ENCODE measurements around the gene ZNF408. TPM values are rescaled to one million over a fixed set of nuclear protein-coding genes. Genes with fewer than 3 reads are reported as not detected.

ZNF408 gene
- total RNA-seq, 2 experiments from 2014 or later: 13.8 to 15.2 TPM

DNA sequence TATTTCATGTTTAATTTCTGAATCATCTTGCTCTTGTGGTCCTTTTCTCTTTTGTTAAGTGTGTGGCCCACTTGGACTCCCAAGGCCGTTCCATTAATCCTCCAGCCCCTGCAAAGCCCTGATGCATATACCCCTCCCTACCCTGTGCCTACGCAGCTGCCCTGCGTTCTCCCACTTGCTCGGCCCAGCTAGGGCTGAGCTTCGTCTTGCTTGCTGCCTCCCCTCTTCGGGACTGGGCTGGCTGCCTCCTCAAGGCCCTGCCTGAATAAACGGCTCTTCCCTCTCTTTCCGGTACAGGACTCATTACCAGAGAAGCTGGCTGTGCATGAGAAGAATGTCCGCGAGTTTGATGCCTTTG is 28.9 kb upstream of the ZNF408 start:
- CTCF ChIA-PET (ENCODE audit: unreplicated experiment): no interaction called here
- no peak overlapping the region for H3K4me3 ChIP-seq (ENCODE audit: low read depth, low read length, poor library complexity, severe bottlenecking)

DNA sequence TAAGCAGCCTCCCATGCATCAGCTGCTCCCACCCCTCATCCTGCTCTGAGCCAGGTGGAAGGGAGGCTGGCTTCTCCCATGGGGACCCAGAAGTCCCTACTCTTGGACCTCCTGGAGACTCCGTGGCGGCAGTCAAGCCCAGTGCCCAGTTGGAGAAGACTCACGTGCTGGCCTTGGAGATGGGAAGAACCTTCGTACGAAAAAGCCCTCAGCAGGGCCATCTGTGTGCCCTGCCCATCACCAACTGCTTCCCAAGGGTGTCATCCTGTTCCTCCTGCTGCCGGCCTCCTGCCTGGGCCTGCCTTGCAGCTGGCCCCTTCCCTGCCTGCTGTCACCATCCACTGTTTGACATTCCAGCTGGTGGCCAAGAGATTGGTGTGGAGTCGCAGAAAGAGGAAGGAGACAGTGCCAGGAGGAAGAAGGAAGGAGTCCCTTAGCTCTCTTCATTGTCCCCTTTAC is 28.4 kb upstream of the ZNF408 start:
- intact Hi-C loops (cut with micrococcal nuclease; ENCODE audit: unreplicated experiment): no loop called here

More for the DNA sequence above, 28.9 kb upstream of the ZNF408 start:
- POLR2A ChIA-PET: no interaction called here
- no peaks in the 10 kb centered on the region for H3K9me2 ChIP-seq (ENCODE audit: insufficient read depth, low read length)
- H3K4me2 ChIP-seq (ENCODE audit: low read length): no peak overlapping the region
- H3K9me3 ChIP-seq (ENCODE audit: low read length): no peaks in the 10 kb centered on the region
- peaks cover 62% of the 10 kb centered on the region for H3K36me3 ChIP-seq (ENCODE audit: insufficient read depth, low read length)
- H2AFZ ChIP-seq (ENCODE audit: low read length): no peak overlapping the region
- H3K79me2 ChIP-seq (ENCODE audit: insufficient read depth, low read depth, low read length): no peaks in the 10 kb centered on the region
- no peak for TF ChIP-seq EZH2phosphoT487 (IDR thresholded peaks at IDR 0.05; ENCODE audit: borderline replicate concordance, low read depth, low read length)
- TF ChIP-seq, protein P1, sequence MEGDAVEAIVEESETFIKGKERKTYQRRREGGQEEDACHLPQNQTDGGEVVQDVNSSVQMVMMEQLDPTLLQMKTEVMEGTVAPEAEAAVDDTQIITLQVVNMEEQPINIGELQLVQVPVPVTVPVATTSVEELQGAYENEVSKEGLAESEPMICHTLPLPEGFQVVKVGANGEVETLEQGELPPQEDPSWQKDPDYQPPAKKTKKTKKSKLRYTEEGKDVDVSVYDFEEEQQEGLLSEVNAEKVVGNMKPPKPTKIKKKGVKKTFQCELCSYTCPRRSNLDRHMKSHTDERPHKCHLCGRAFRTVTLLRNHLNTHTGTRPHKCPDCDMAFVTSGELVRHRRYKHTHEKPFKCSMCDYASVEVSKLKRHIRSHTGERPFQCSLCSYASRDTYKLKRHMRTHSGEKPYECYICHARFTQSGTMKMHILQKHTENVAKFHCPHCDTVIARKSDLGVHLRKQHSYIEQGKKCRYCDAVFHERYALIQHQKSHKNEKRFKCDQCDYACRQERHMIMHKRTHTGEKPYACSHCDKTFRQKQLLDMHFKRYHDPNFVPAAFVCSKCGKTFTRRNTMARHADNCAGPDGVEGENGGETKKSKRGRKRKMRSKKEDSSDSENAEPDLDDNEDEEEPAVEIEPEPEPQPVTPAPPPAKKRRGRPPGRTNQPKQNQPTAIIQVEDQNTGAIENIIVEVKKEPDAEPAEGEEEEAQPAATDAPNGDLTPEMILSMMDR (conservative IDR thresholded peaks at IDR 0.05; ENCODE audit: low read length): no peak
- intact Hi-C loops (cut with micrococcal nuclease; ENCODE audit: unreplicated experiment): no loop called here
- no peaks in the 10 kb centered on the region for H4K20me1 ChIP-seq (ENCODE audit: insufficient read depth, low read length)
- no peak overlapping the region for H3K27ac ChIP-seq (ENCODE audit: low read depth, low read length, poor library complexity, severe bottlenecking)
- peaks cover 14% of the 10 kb centered on the region for H3K4me1 ChIP-seq (ENCODE audit: insufficient read depth, low read length, poor library complexity, severe bottlenecking)
- no TSS peak for BruUV-seq (replicated peaks)
- DNase-seq (ENCODE audit: low spot score): no peak

More for the DNA sequence above, 28.4 kb upstream of the ZNF408 start:
- Histone ChIP-seq H3K27ac (ENCODE audit: low read depth, low read length, poor library complexity, severe bottlenecking) (no peak overlapping the region), H3K36me3 (ENCODE audit: insufficient read depth, low read length) (peaks cover 62% of the 10 kb centered on the region), H3K4me1 (ENCODE audit: insufficient read depth, low read length, poor library complexity, severe bottlenecking) (peaks cover 16% of the 10 kb centered on the region), H3K4me3 (ENCODE audit: low read depth, low read length, poor library complexity, severe bottlenecking) (no peak overlapping the region), H3K9me3 (ENCODE audit: low read length) (no peaks in the 10 kb centered on the region), H3K9me2 (ENCODE audit: insufficient read depth, low read length) (no peaks in the 10 kb centered on the region), H4K20me1 (ENCODE audit: insufficient read depth, low read length) (no peaks in the 10 kb centered on the region), H3K4me2 (ENCODE audit: low read length) (no peak overlapping the region), H3K79me2 (ENCODE audit: insufficient read depth, low read depth, low read length) (no peaks in the 10 kb centered on the region), H2AFZ (ENCODE audit: low read length) (no peak overlapping the region)
- ChIA-PET POLR2A (no interaction called here), CTCF (ENCODE audit: unreplicated experiment) (no interaction called here)
- no peak for TF ChIP-seq EZH2phosphoT487 (IDR thresholded peaks at IDR 0.05; ENCODE audit: borderline replicate concordance, low read depth, low read length)
- TF ChIP-seq, protein P1 (conservative IDR thresholded peaks at IDR 0.05; ENCODE audit: low read length): no peak
- no peak for DNase-seq (ENCODE audit: low spot score)
- TSS peak; percentile 34 for BruUV-seq (replicated peaks)

Data from OCI-LY7 (cell line).